GM12874 (cell line): ENCODE measurements around the gene NUP160.

Source experiments
- CTCF ChIP-seq: IDR thresholded peaks from 2 replicates; pipeline ENCODE4 v1.5.1; 2011; ENCODE audit warnings: low read depth, mild to moderate bottlenecking, control low read depth, low read length, moderate library complexity; ENCODE audit not compliant: insufficient read depth

NUP160 gene

GRCh38 chr11:47773882-47774281 is 74.3 kb downstream of the NUP160 start:
- no peak for TF ChIP-seq CTCF

- TF ChIP-seq CTCF = no peak
These were observed 80.0 kb downstream of the NUP160 start for GRCh38 chr11:47768101-47768612.

- 0 out of 2 replicates have a peak, but pooled peaks have one; percentile 2 for TF ChIP-seq CTCF
These were observed 81.5 kb downstream of the NUP160 start for GRCh38 chr11:47766509-47767227.

GRCh38 chr11:47765086-47765485 is 83.1 kb downstream of the NUP160 start:
- no peak for TF ChIP-seq CTCF

- TF ChIP-seq CTCF = no peak
These were observed 91.9 kb downstream of the NUP160 start for GRCh38 chr11:47756208-47756607.

GRCh38 chr11:47750725-47751124 is 97.4 kb downstream of the NUP160 start:
- TF ChIP-seq CTCF = no peak

GRCh38 chr11:47732271-47732670 is 115.9 kb downstream of the NUP160 start:
- no peak for TF ChIP-seq CTCF

- TF ChIP-seq CTCF = no peak
These were observed 116.7 kb downstream of the NUP160 start for GRCh38 chr11:47731475-47731874.
